Measurements from ENCODE around the gene RAI14. TPM values are rescaled to one million over a fixed set of nuclear protein-coding genes. Genes with fewer than 3 reads are reported as not detected.
"Not testable (repeated sequence)": the region's sequence is repeated elsewhere in the genome, so short reads cannot be mapped to it uniquely, and the experiment has no call there.

RAI14 gene
- total RNA-seq, 1 experiment from 2014 or later, result 71.5 TPM

GRCh38 chr5:34756781-34757624, 100.9 kb downstream of the RAI14 start:
- BruUV-seq (replicated peaks), result no TSS peak
- POLR2A ChIA-PET, result no interaction called here
- CTCF ChIA-PET, result interaction anchor here (1.0 to 2.6 kb wide), 4 partner anchors 43 to 101 kb away, joined by 3 to 8 read pairs (median 4); partner anchors contain the start of gene RAI14

GRCh38 chr5:34758514-34758913, 102.4 kb downstream of the RAI14 start:
- Histone ChIP-seq H3K4me3 (ENCODE audit: low read depth, low read length) (no peak overlapping the region), H3K4me1 (peaks cover 18% of the 10 kb centered on the region), H3K27me3 (replicated peaks; ENCODE audit: control insufficient read depth, insufficient read depth, low read length) (no peaks in the 10 kb centered on the region), H3K9me3 (no peaks in the 10 kb centered on the region), H3K36me3 (ENCODE audit: control insufficient read depth, insufficient read depth, low read length) (peaks cover 1% of the 10 kb centered on the region; the same call in 1 of the 2 replicates)
- Mint-ChIP-seq H3K4me3 (ENCODE audit: unreplicated experiment) (no peak overlapping the region), H3K27me3 (ENCODE audit: insufficient read depth, unreplicated experiment) (no peaks in the 10 kb centered on the region), H3K36me3 (ENCODE audit: insufficient read depth, unreplicated experiment) (peaks cover 47% of the 10 kb centered on the region), H3K9me3 (ENCODE audit: unreplicated experiment) (no peaks in the 10 kb centered on the region), H3K4me1 (ENCODE audit: low read depth, unreplicated experiment) (peaks cover 32% of the 10 kb centered on the region), H3K27ac (ENCODE audit: unreplicated experiment) (no peak overlapping the region)
- TF ChIP-seq, protein P1, sequence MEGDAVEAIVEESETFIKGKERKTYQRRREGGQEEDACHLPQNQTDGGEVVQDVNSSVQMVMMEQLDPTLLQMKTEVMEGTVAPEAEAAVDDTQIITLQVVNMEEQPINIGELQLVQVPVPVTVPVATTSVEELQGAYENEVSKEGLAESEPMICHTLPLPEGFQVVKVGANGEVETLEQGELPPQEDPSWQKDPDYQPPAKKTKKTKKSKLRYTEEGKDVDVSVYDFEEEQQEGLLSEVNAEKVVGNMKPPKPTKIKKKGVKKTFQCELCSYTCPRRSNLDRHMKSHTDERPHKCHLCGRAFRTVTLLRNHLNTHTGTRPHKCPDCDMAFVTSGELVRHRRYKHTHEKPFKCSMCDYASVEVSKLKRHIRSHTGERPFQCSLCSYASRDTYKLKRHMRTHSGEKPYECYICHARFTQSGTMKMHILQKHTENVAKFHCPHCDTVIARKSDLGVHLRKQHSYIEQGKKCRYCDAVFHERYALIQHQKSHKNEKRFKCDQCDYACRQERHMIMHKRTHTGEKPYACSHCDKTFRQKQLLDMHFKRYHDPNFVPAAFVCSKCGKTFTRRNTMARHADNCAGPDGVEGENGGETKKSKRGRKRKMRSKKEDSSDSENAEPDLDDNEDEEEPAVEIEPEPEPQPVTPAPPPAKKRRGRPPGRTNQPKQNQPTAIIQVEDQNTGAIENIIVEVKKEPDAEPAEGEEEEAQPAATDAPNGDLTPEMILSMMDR (IDR thresholded peaks at IDR 0.05; ENCODE audit: insufficient read depth in 1 of 2, low read depth in 1 of 2, low read length in 1 of 2, severe bottlenecking in 1 of 2, unreplicated experiment in 1 of 2), result no peak
- intact Hi-C loops (cut with micrococcal nuclease; ENCODE audit: unreplicated experiment), result loop anchor here (5.0 to 10.0 kb wide), 2 partner anchors 56 to 234 kb away; no protein-coding TSS in a partner anchor
- BruUV-seq (replicated peaks), result TSS peak; percentile 13
- ChIA-PET POLR2A (no interaction called here), CTCF (no interaction called here)
- DNase-seq, result no peak

More at GRCh38 chr5:34756781-34757624, 100.9 kb downstream of the RAI14 start:
- Histone ChIP-seq H3K4me1 (peaks cover 22% of the 10 kb centered on the region), H3K9me3 (no peaks in the 10 kb centered on the region), H3K36me3 (ENCODE audit: control insufficient read depth, insufficient read depth, low read length) (peaks cover 1% of the 10 kb centered on the region; the same call in 1 of the 2 replicates), H3K4me3 (ENCODE audit: low read depth, low read length) (no peak overlapping the region), H3K27me3 (replicated peaks; ENCODE audit: control insufficient read depth, insufficient read depth, low read length) (no peaks in the 10 kb centered on the region)
- intact Hi-C loops (cut with micrococcal nuclease; ENCODE audit: unreplicated experiment), result loop anchor here (1.0 to 10.0 kb wide), 5 partner anchors 55 to 270 kb away; partner anchors contain the start of gene RAI14
- Mint-ChIP-seq H3K9me3 (ENCODE audit: unreplicated experiment) (no peaks in the 10 kb centered on the region), H3K27ac (ENCODE audit: unreplicated experiment) (peak overlapping the region; percentile 50), H3K36me3 (ENCODE audit: insufficient read depth, unreplicated experiment) (peaks cover 38% of the 10 kb centered on the region), H3K4me3 (ENCODE audit: unreplicated experiment) (peak overlapping the region; percentile 40), H3K4me1 (ENCODE audit: low read depth, unreplicated experiment) (peaks cover 38% of the 10 kb centered on the region), H3K27me3 (ENCODE audit: insufficient read depth, unreplicated experiment) (no peaks in the 10 kb centered on the region)
- TF ChIP-seq, protein P1 (IDR thresholded peaks at IDR 0.05; ENCODE audit: insufficient read depth in 1 of 2, low read depth in 1 of 2, low read length in 1 of 2, severe bottlenecking in 1 of 2, unreplicated experiment in 1 of 2), result no peak
- peak; percentile 66 to 77 for DNase-seq

GRCh38 chr5:34759213-34759612, 103.1 kb downstream of the RAI14 start:
- peaks cover 48% of the 10 kb centered on the region for H3K36me3 Mint-ChIP-seq (ENCODE audit: insufficient read depth, unreplicated experiment)
- H3K9me3 ChIP-seq; H3K27ac Mint-ChIP-seq (ENCODE audit: unreplicated experiment); POLR2A ChIA-PET; H3K4me3 Mint-ChIP-seq (ENCODE audit: unreplicated experiment); H3K27me3 ChIP-seq (replicated peaks; ENCODE audit: control insufficient read depth, insufficient read depth, low read length); CTCF ChIA-PET; H3K36me3 ChIP-seq (ENCODE audit: control insufficient read depth, insufficient read depth, low read length); BruUV-seq (replicated peaks); H3K27me3 Mint-ChIP-seq (ENCODE audit: insufficient read depth, unreplicated experiment); H3K4me3 ChIP-seq (ENCODE audit: low read depth, low read length); DNase-seq; H3K9me3 Mint-ChIP-seq (ENCODE audit: unreplicated experiment): not testable (repeated sequence)
- intact Hi-C loops (cut with micrococcal nuclease; ENCODE audit: unreplicated experiment), result loop anchor here (5.0 to 10.0 kb wide), 2 partner anchors 57 to 234 kb away; no protein-coding TSS in a partner anchor
- H3K4me1 Mint-ChIP-seq (ENCODE audit: low read depth, unreplicated experiment), result peaks cover 30% of the 10 kb centered on the region
- H3K4me1 ChIP-seq, result peaks cover 18% of the 10 kb centered on the region
